B cell (primary cell): ENCODE measurements around the gene SBK1. TPM values are rescaled to one million over a fixed set of nuclear protein-coding genes. Genes with fewer than 3 reads are reported as not detected.
A peak's percentile ranks its signal among the peaks of the same experiment; 100 is the strongest.

Experiments
- ATAC-seq: fragments of 200-7000 bp; cut with Tn5 transposase; one replicate; pipeline ENCODE4 v1.10.0; 2021; ENCODE audit warnings: low read depth, mild to moderate bottlenecking, moderate number of reproducible peaks, moderate library complexity
- CTCF ChIA-PET: fragments of 350-600 bp; sonication (Branson Sonifier 250); formaldehyde crosslinking; loops from one replicate; lab custom pipeline; 2021; ENCODE audit warnings: antibody characterized with exemption, inconsistent platforms; lab: Charles Lee
- POLR2A ChIA-PET: fragments of 350-600 bp; sonication (Branson Sonifier 250); formaldehyde crosslinking; loops from one replicate; lab custom pipeline; 2021; ENCODE audit warnings: antibody characterized with exemption; lab: Charles Lee
- DNase-seq: peaks from one replicate; pipeline ENCODE4 v3.0.0; 2013
- H2AFZ ChIP-seq: 2 replicates; pipeline ENCODE4 v1.6.1; 2012; ENCODE audit warnings: mild to moderate bottlenecking, low read depth, low read length; ENCODE audit not compliant: insufficient read depth, poor library complexity, severe bottlenecking
- H3K27ac ChIP-seq, 2 donors: 1 replicate in 1 of 2; 2 replicates in 1 of 2; pipeline ENCODE4 v1.5.1; 2012 to 2013; ENCODE audit warnings: low read length in 2 of 2, mild to moderate bottlenecking in 2 of 2, moderate library complexity in 1 of 2
- H3K27me3 ChIP-seq, 4 experiments: fragments of 200-600 bp in 1 of 4; sonication (generic) in 1 of 4; replicated peaks in 1 of 4; 1 replicate in 2 of 4; 2 replicates in 2 of 4; pipeline versions ENCODE4 v1.6.1 to v1.7.0; 2013 to 2016; ENCODE audit warnings: low read length in 3 of 4, mild to moderate bottlenecking in 2 of 4, mixed read lengths in 1 of 4, moderate library complexity in 1 of 4; ENCODE audit not compliant: insufficient read depth in 4 of 4, control insufficient read depth in 3 of 4; ENCODE audit errors: control extremely low read depth in 1 of 4
- H3K36me3 ChIP-seq, 2 experiments: replicated peaks in 1 of 2; 1 replicate in 1 of 2; 2 replicates in 1 of 2; pipeline versions ENCODE4 v1.6.1 to v1.7.1; 2013; ENCODE audit warnings: low read length in 1 of 2; ENCODE audit not compliant: insufficient read depth in 2 of 2, control insufficient read depth in 1 of 2; ENCODE audit errors: control extremely low read depth in 1 of 2, extremely low read depth in 1 of 2
- H3K4me1 ChIP-seq, 2 donors: fragments of 200-600 bp in 1 of 2; sonication (generic) in 1 of 2; 1 replicate in 1 of 2; 2 replicates in 1 of 2; pipeline versions ENCODE4 v1.5.1 to v1.6.1; 2013 to 2017; ENCODE audit warnings: low read length in 2 of 2; ENCODE audit not compliant: control insufficient read depth in 2 of 2, insufficient read depth in 2 of 2
- H3K4me2 ChIP-seq: replicated peaks from 2 replicates; pipeline ENCODE3; 2012; ENCODE audit warnings: mild to moderate bottlenecking, low read depth, low read length; ENCODE audit not compliant: poor library complexity, severe bottlenecking
- H3K4me3 ChIP-seq, 5 experiments: fragments of 200-600 bp in 1 of 5; sonication (generic) in 1 of 5; 1 replicate in 3 of 5; 2 replicates in 2 of 5; pipeline versions ENCODE4 v1.5.1 to v1.7.0; 2011 to 2016; ENCODE audit warnings: low read length in 4 of 5, mild to moderate bottlenecking in 4 of 5, low read depth in 2 of 5, control low read depth in 1 of 5, moderate library complexity in 1 of 5; ENCODE audit not compliant: insufficient read depth in 1 of 5; ENCODE audit errors: control extremely low read depth in 1 of 5, extremely low read depth in 1 of 5
- H3K79me2 ChIP-seq: fragments of 200-600 bp; sonication (generic); one replicate; pipeline ENCODE4 v1.6.0; 2016; ENCODE audit warnings: low read length; ENCODE audit not compliant: control insufficient read depth, insufficient read depth
- H3K9ac ChIP-seq: fragments of 200-600 bp; sonication (generic); 2 replicates; pipeline ENCODE4 v1.6.1; 2017; ENCODE audit warnings: mild to moderate bottlenecking, low read length, moderate library complexity
- H3K9me3 ChIP-seq, 3 donors: one replicate each; pipeline versions ENCODE4 v1.6.1 to v1.7.1; 2013; ENCODE audit warnings: low read length in 2 of 3; ENCODE audit not compliant: control insufficient read depth in 2 of 3, insufficient read depth in 1 of 3; ENCODE audit errors: control extremely low read depth in 1 of 3
- H4K20me1 ChIP-seq: 2 replicates; pipeline ENCODE4 v1.6.0; 2012; ENCODE audit warnings: mild to moderate bottlenecking, low read length; ENCODE audit not compliant: insufficient read depth, control insufficient read depth, poor library complexity, severe bottlenecking
- H3K27ac Mint-ChIP-seq: one replicate; pipeline ENCODE4 v1.8.0; 2021; ENCODE audit warnings: mixed read lengths
- H3K27me3 Mint-ChIP-seq: one replicate; pipeline ENCODE4 v1.8.0; 2021; ENCODE audit warnings: mixed read lengths
- H3K4me1 Mint-ChIP-seq: one replicate; pipeline ENCODE4 v1.8.0; 2021; ENCODE audit warnings: mixed read lengths
- H3K4me3 Mint-ChIP-seq: one replicate; pipeline ENCODE4 v1.8.0; 2021; ENCODE audit warnings: mixed read lengths
- H3K9me3 Mint-ChIP-seq: one replicate; pipeline ENCODE4 v1.8.0; 2022; ENCODE audit warnings: mixed read lengths; ENCODE audit not compliant: insufficient read depth
- CTCF ChIP-seq: fragments of 200-600 bp; IDR thresholded peaks from one replicate; pipeline ENCODE4 v1.8.0; 2022; ENCODE audit warnings: antibody characterized with exemption, mild to moderate bottlenecking
- EZH2 ChIP-seq: IDR thresholded peaks from 2 replicates; pipeline ENCODE4 v1.6.1; 2012; ENCODE audit warnings: borderline replicate concordance, low read depth, mild to moderate bottlenecking, moderate library complexity, low read length; ENCODE audit not compliant: insufficient read depth, poor library complexity, severe bottlenecking
- WGBS: methylation state at CpG from one replicate; pipeline ENCODE4 v1.1.5; 2013; ENCODE audit warnings: missing lambda C conversion rate; ENCODE audit not compliant: insufficient coverage; 5-methylcytosine and 5-hydroxymethylcytosine counted together
- intact Hi-C: fragments of 100-400 bp; cut with micrococcal nuclease; formaldehyde crosslinking; loops from one replicate; pipeline ENCODE4 v1.10.0; 2022
- polyA plus RNA-seq: library from polyadenylated mRNA; depleted of rRNA; stranded (reverse); fragments of >200 nt; gene quantifications from 2 replicates; pipeline ENCODE4 v1.2.3, GENCODE V29; 2012
- total RNA-seq, 2 donors: library from RNA; stranded (reverse); fragments of 120-200 nt in 1 of 2; gene quantifications; 1 replicate in 1 of 2; 2 replicates in 1 of 2; pipeline versions ENCODE4 v1.2.3 to v1.2.4, GENCODE V29; 2013 to 2022

SBK1 gene
- total and polyA plus RNA-seq, 2 donors (not counting 1 experiment from before 2014, with no cell fraction given): 0.22 to 1.3 TPM

GRCh38 chr16:28317040-28317880, 24.9 kb downstream of the SBK1 start:
- Histone ChIP-seq H3K36me3 (no peaks in the 10 kb centered on the region), H3K9me3 (peaks cover 0 to 3% (median 0%) of the 10 kb centered on the region in 3 donors), H3K4me1 (peaks cover 0 to 10% of the 10 kb centered on the region in 2 donors), H3K27ac (no peak overlapping the region), H3K9ac (no peak overlapping the region), H3K27me3 (no peaks in the 10 kb centered on the region), H4K20me1 (no peaks in the 10 kb centered on the region), H2AFZ (no peak overlapping the region), H3K4me2 (peak overlapping the region; percentile 2), H3K4me3 (no peak overlapping the region), H3K79me2 (no peaks in the 10 kb centered on the region)
- no peak overlapping the region for H3K4me3 Mint-ChIP-seq
- H3K27ac Mint-ChIP-seq: no peak overlapping the region
- ChIA-PET POLR2A (interaction anchor here (0.9 kb wide), 1 partner anchor 38 kb away, joined by 3 read pairs; no protein-coding TSS in a partner anchor), CTCF (interaction anchor here (0.7 to 5.7 kb wide), 14 partner anchors 10 to 182 kb away, joined by 3 to 118 read pairs (median 6); no protein-coding TSS in a partner anchor)
- intact Hi-C loops: loop anchor here (1.0 to 2.0 kb wide), 2 partner anchors 24 to 40 kb away; partner anchors contain the start of gene SBK1
- H3K9me3 Mint-ChIP-seq: no peaks in the 10 kb centered on the region
- ATAC-seq (peak; percentile 67), DNase-seq (peak; percentile 80)
- no peaks in the 10 kb centered on the region for H3K27me3 Mint-ChIP-seq
- peaks cover 3% of the 10 kb centered on the region for H3K4me1 Mint-ChIP-seq
- no peak for TF ChIP-seq EZH2
- TF ChIP-seq CTCF: peak; percentile 89
- WGBS: 67% methylated on average over 18 of the region's 22 CpGs
